ENCODE results near the gene CDKL2.

CDKL2 gene

DNA sequence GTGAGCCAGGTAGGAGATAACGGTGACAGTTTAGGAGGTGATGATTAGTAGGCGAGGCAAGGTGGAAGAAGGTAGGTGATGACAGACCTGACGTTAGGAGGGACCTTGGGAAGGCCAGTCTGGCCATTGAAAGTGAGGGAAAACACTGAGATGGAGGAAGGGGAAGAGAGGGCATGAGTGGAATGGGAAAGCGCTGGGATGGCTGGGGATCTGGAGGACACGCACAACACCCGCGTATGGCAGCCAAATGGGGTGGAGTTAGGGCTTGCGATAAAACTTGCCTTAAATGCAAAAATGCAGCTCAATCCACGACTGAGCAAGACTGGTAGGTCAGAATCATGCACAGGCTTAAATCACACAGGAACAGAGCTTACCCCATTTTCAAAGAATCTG is 605 bp upstream of the CDKL2 start:
- ATAC-seq (ENCODE audit: insufficient read depth, low read depth) (no peak), DNase-seq (no peak)
- Histone ChIP-seq H3K4me1 (ENCODE audit: insufficient read depth, low read length) (no peaks in the 10 kb centered on the region), H3K9me3 (ENCODE audit: insufficient read depth, low read length, severe bottlenecking) (no peaks in the 10 kb centered on the region), H3K79me2 (ENCODE audit: insufficient read depth, low read length) (no peaks in the 10 kb centered on the region), H3K27me3 (ENCODE audit: insufficient read depth, low read length, poor library complexity) (no peaks in the 10 kb centered on the region), H3K27ac (ENCODE audit: low read length) (no peak overlapping the region), H3K4me2 (ENCODE audit: insufficient read depth, low read length) (no peak overlapping the region), H3K4me3 (ENCODE audit: low read depth in 1 of 2, low read length in 2 of 2) (no peak overlapping the region), H3K36me3 (ENCODE audit: insufficient read depth, low read length) (no peaks in the 10 kb centered on the region), H4K20me1 (ENCODE audit: insufficient read depth, low read length) (no peaks in the 10 kb centered on the region), H3K9ac (ENCODE audit: low read depth, low read length) (no peak overlapping the region), H2AFZ (ENCODE audit: low read depth, low read length) (no peak overlapping the region)
- no peak for TF ChIP-seq EZH2 (IDR thresholded peaks at IDR 0.05; ENCODE audit: borderline replicate concordance, low read depth, low read length, severe bottlenecking)
- TF ChIP-seq, protein P1, sequence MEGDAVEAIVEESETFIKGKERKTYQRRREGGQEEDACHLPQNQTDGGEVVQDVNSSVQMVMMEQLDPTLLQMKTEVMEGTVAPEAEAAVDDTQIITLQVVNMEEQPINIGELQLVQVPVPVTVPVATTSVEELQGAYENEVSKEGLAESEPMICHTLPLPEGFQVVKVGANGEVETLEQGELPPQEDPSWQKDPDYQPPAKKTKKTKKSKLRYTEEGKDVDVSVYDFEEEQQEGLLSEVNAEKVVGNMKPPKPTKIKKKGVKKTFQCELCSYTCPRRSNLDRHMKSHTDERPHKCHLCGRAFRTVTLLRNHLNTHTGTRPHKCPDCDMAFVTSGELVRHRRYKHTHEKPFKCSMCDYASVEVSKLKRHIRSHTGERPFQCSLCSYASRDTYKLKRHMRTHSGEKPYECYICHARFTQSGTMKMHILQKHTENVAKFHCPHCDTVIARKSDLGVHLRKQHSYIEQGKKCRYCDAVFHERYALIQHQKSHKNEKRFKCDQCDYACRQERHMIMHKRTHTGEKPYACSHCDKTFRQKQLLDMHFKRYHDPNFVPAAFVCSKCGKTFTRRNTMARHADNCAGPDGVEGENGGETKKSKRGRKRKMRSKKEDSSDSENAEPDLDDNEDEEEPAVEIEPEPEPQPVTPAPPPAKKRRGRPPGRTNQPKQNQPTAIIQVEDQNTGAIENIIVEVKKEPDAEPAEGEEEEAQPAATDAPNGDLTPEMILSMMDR (IDR thresholded peaks at IDR 0.05; ENCODE audit: borderline replicate concordance, extremely low read depth, low read length, poor library complexity, severe bottlenecking), result no peak

DNA sequence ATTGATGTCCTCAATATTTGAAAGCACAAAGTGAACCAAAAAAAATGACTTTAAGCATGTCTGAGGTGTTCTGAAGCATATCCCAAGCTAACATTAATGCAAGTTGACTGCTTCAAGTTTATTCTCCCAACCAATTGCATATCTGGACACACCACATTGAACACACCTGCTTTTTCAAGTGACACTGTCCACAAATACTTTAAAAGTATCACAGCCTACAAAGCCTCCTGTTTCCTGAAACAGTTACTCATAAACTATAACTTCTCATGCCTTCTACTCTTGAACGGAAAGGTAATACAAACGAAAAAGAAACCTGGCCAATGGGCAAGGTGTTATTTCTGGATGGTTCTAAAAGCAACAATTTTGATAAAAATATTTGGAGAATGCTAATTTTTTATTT is 1.1 kb downstream of the CDKL2 start:
- no peaks in the 10 kb centered on the region for H3K79me2 ChIP-seq (ENCODE audit: insufficient read depth, low read length)
- no peaks in the 10 kb centered on the region for H4K20me1 ChIP-seq (ENCODE audit: insufficient read depth, low read length)
- H2AFZ ChIP-seq (ENCODE audit: low read depth, low read length), result no peak overlapping the region
- no peak overlapping the region for H3K4me3 ChIP-seq (ENCODE audit: low read depth in 1 of 2, low read length in 2 of 2)
- no peaks in the 10 kb centered on the region for H3K9me3 ChIP-seq (ENCODE audit: insufficient read depth, low read length, severe bottlenecking)
- DNase-seq (no peak), ATAC-seq (ENCODE audit: insufficient read depth, low read depth) (no peak)
- H3K27me3 ChIP-seq (ENCODE audit: insufficient read depth, low read length, poor library complexity), result no peaks in the 10 kb centered on the region
- no peak overlapping the region for H3K27ac ChIP-seq (ENCODE audit: low read length)
- no peak overlapping the region for H3K9ac ChIP-seq (ENCODE audit: low read depth, low read length)
- no peak overlapping the region for H3K4me2 ChIP-seq (ENCODE audit: insufficient read depth, low read length)
- no peaks in the 10 kb centered on the region for H3K36me3 ChIP-seq (ENCODE audit: insufficient read depth, low read length)
- H3K4me1 ChIP-seq (ENCODE audit: insufficient read depth, low read length), result no peaks in the 10 kb centered on the region
- TF ChIP-seq, protein P1 (IDR thresholded peaks at IDR 0.05; ENCODE audit: borderline replicate concordance, extremely low read depth, low read length, poor library complexity, severe bottlenecking), result no peak
- no peak for TF ChIP-seq EZH2 (IDR thresholded peaks at IDR 0.05; ENCODE audit: borderline replicate concordance, low read depth, low read length, severe bottlenecking)

- no peak overlapping the region for H3K9ac ChIP-seq (ENCODE audit: low read depth, low read length)
- H3K27me3 ChIP-seq (ENCODE audit: insufficient read depth, low read length, poor library complexity), result no peaks in the 10 kb centered on the region
- H3K4me1 ChIP-seq (ENCODE audit: insufficient read depth, low read length), result no peaks in the 10 kb centered on the region
- no peak overlapping the region for H2AFZ ChIP-seq (ENCODE audit: low read depth, low read length)
- no peak overlapping the region for H3K4me2 ChIP-seq (ENCODE audit: insufficient read depth, low read length)
- no peaks in the 10 kb centered on the region for H3K36me3 ChIP-seq (ENCODE audit: insufficient read depth, low read length)
- H3K79me2 ChIP-seq (ENCODE audit: insufficient read depth, low read length), result no peaks in the 10 kb centered on the region
- H3K4me3 ChIP-seq (ENCODE audit: low read depth in 1 of 2, low read length in 2 of 2), result no peak overlapping the region
- no peaks in the 10 kb centered on the region for H4K20me1 ChIP-seq (ENCODE audit: insufficient read depth, low read length)
- no peaks in the 10 kb centered on the region for H3K9me3 ChIP-seq (ENCODE audit: insufficient read depth, low read length, severe bottlenecking)
- no peak overlapping the region for H3K27ac ChIP-seq (ENCODE audit: low read length)
- TF ChIP-seq EZH2 (IDR thresholded peaks at IDR 0.05; ENCODE audit: borderline replicate concordance, low read depth, low read length, severe bottlenecking), result no peak
- TF ChIP-seq, protein P1 (IDR thresholded peaks at IDR 0.05; ENCODE audit: borderline replicate concordance, extremely low read depth, low read length, poor library complexity, severe bottlenecking), result no peak
- DNase-seq (no peak), ATAC-seq (ENCODE audit: insufficient read depth, low read depth) (no peak)
Observed at GRCh38 chr4:75623026-75623425, 7.3 kb downstream of the CDKL2 start.

DNA sequence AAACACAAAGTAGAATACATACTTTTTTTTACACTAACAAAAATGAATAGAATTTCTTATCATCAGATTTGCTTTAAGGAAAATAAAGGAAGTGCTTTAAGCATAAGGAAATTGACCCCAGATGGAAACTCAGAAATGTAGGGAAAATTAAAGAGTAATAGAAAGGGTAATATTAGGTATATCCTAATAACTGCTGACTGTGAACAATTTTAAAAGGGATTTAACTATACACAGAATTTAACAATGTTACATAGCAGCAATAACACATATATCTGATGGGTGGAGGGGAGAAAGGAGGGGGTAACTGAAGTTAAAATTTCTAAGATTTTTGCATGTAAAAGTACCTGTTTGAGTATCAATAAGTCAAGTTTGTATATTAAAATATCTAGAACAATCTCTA is 8.6 kb downstream of the CDKL2 start:
- Histone ChIP-seq H3K9me3 (ENCODE audit: insufficient read depth, low read length, severe bottlenecking) (no peaks in the 10 kb centered on the region), H3K4me2 (ENCODE audit: insufficient read depth, low read length) (no peak overlapping the region), H3K4me3 (ENCODE audit: low read depth in 1 of 2, low read length in 2 of 2) (no peak overlapping the region), H3K79me2 (ENCODE audit: insufficient read depth, low read length) (no peaks in the 10 kb centered on the region), H3K27ac (ENCODE audit: low read length) (no peak overlapping the region), H2AFZ (ENCODE audit: low read depth, low read length) (no peak overlapping the region), H3K27me3 (ENCODE audit: insufficient read depth, low read length, poor library complexity) (no peaks in the 10 kb centered on the region), H3K36me3 (ENCODE audit: insufficient read depth, low read length) (no peaks in the 10 kb centered on the region), H3K4me1 (ENCODE audit: insufficient read depth, low read length) (no peaks in the 10 kb centered on the region), H4K20me1 (ENCODE audit: insufficient read depth, low read length) (no peaks in the 10 kb centered on the region), H3K9ac (ENCODE audit: low read depth, low read length) (no peak overlapping the region)
- no peak for TF ChIP-seq EZH2 (IDR thresholded peaks at IDR 0.05; ENCODE audit: borderline replicate concordance, low read depth, low read length, severe bottlenecking)
- TF ChIP-seq, protein P1 (IDR thresholded peaks at IDR 0.05; ENCODE audit: borderline replicate concordance, extremely low read depth, low read length, poor library complexity, severe bottlenecking), result no peak
- DNase-seq (no peak), ATAC-seq (ENCODE audit: insufficient read depth, low read depth) (no peak)
